Esophagus muscularis mucosa (tissue), 3 donors: Measurements from ENCODE around the gene SPOCK3.

Source experiments
- POLR2A ChIP-seq: fragments of 450-650 bp; IDR thresholded peaks from one replicate; pipeline ENCODE4 v1.6.1; 2017; ENCODE audit warnings: antibody characterized with exemption, moderate library complexity, mild to moderate bottlenecking, low read depth
- TF ChIP-seq, protein P1 (sequence below), 3 experiments: fragments of 200-600 bp in 2 of 3; fragments of 450-650 bp in 1 of 3; sonication (generic) in 2 of 3; IDR thresholded peaks; one replicate each; pipeline ENCODE4 v1.5.1; 2017 to 2019; ENCODE audit warnings: antibody characterized with exemption in 3 of 3, mild to moderate bottlenecking in 2 of 3, moderate library complexity in 1 of 3

DNA sequence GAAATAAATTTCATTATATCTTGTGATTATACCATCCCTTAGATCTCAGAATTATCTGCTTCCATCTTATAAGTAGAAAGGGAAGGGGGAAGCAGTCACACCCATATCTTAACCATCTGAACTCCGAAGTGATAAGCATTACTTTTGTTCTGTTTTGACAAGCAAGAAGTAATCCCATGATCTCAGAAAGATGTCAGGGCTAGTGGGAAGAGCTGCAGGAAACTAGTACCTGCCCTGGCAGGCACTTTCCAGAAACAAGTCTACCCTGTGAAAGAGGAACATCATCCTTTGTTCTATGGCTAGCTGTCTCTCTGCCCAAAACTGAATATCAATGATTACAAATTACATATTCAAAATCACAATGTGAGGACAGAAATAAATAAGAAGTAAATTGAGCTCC lies 244.4 kb downstream of the SPOCK3 start:
- TF ChIP-seq POLR2A = no peak
- TF ChIP-seq, protein P1, sequence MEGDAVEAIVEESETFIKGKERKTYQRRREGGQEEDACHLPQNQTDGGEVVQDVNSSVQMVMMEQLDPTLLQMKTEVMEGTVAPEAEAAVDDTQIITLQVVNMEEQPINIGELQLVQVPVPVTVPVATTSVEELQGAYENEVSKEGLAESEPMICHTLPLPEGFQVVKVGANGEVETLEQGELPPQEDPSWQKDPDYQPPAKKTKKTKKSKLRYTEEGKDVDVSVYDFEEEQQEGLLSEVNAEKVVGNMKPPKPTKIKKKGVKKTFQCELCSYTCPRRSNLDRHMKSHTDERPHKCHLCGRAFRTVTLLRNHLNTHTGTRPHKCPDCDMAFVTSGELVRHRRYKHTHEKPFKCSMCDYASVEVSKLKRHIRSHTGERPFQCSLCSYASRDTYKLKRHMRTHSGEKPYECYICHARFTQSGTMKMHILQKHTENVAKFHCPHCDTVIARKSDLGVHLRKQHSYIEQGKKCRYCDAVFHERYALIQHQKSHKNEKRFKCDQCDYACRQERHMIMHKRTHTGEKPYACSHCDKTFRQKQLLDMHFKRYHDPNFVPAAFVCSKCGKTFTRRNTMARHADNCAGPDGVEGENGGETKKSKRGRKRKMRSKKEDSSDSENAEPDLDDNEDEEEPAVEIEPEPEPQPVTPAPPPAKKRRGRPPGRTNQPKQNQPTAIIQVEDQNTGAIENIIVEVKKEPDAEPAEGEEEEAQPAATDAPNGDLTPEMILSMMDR (IDR thresholded peaks at IDR 0.05) = no peak
